NB4 (cell line): ENCODE data around the gene CLSTN2.

Experiments used
- CTCF ChIP-seq: IDR thresholded peaks from one replicate; pipeline ENCODE4 v1.5.1; 2012; ENCODE audit warnings: low read depth, low read length
- POLR2A ChIP-seq: IDR thresholded peaks from 2 replicates; pipeline ENCODE4 v1.6.1; 2011; ENCODE audit warnings: mild to moderate bottlenecking; ENCODE audit not compliant: insufficient read length; ENCODE audit errors: extremely low read depth

- TF ChIP-seq POLR2A (no peak), CTCF (no peak)
These were observed 407.7 kb downstream of the CLSTN2 start for GRCh38 chr3:140342668-140343067.
